Thoracic aorta (tissue), 2 donors: Measurements from ENCODE around the gene TMEM129. TPM values are rescaled to one million over a fixed set of nuclear protein-coding genes. Genes with fewer than 3 reads are reported as not detected.
A peak's percentile ranks its signal among the peaks of the same experiment; 100 is the strongest.
"Not testable (repeated sequence)": the region's sequence is repeated elsewhere in the genome, so short reads cannot be mapped to it uniquely, and the experiment has no call there.

Source experiments
- ATAC-seq: fragments of 150-250 bp; one replicate; pipeline ENCODE4 v1.8.0; 2017; ENCODE audit warnings: low read depth; ENCODE audit not compliant: insufficient number of reproducible peaks, low FRiP score
- DNase-seq: peaks from one replicate; pipeline ENCODE4 v3.0.0-alpha.2; 2020; ENCODE audit warnings: low spot score
- H3K27ac ChIP-seq, 2 donors: fragments of 200-600 bp; sonication (generic); 1 replicate in 1 of 2; 2 replicates in 1 of 2; pipeline ENCODE4 v1.5.1; 2016; ENCODE audit warnings: mild to moderate bottlenecking in 2 of 2, moderate library complexity in 2 of 2
- H3K27me3 ChIP-seq: fragments of 200-600 bp; sonication (generic); replicated peaks from 2 replicates; pipeline ENCODE4 v1.6.0; 2016; ENCODE audit warnings: mild to moderate bottlenecking; ENCODE audit not compliant: insufficient read depth
- H3K36me3 ChIP-seq: fragments of 200-600 bp; sonication (generic); one replicate; pipeline ENCODE4 v1.5.1; 2016
- H3K4me1 ChIP-seq, 2 donors: fragments of 200-600 bp; sonication (generic); 1 replicate in 1 of 2; 2 replicates in 1 of 2; pipeline versions ENCODE4 v1.5.1 to v1.6.0; 2016; ENCODE audit warnings: low read depth in 2 of 2, mild to moderate bottlenecking in 1 of 2; ENCODE audit not compliant: control insufficient read depth in 1 of 2
- H3K4me3 ChIP-seq: fragments of 200-600 bp; sonication (generic); 2 replicates; pipeline ENCODE4 v1.5.1; 2016; ENCODE audit warnings: mild to moderate bottlenecking
- H3K9me3 ChIP-seq: fragments of 200-600 bp; sonication (generic); 2 replicates; pipeline ENCODE4 v1.5.1; 2016
- CTCF ChIP-seq: fragments of 200-600 bp; sonication (generic); IDR thresholded peaks from one replicate; pipeline ENCODE4 v1.5.1; 2019; ENCODE audit warnings: antibody characterized with exemption
- total RNA-seq, 2 donors: library from RNA; depleted of rRNA; stranded (reverse); fragments of >200 nt; gene quantifications; one replicate each; pipeline versions ENCODE4 v1.1.0 to v1.2.3, GENCODE V29; 2016

Gene TMEM129
- total RNA-seq, 2 donors from 2014 or later = 58.1 to 104 TPM

- Histone ChIP-seq H3K4me3 (no peak overlapping the region), H3K9me3 (no peaks in the 10 kb centered on the region), H3K4me1 (peaks cover 3 to 10% of the 10 kb centered on the region in 2 donors), H3K27me3 (no peaks in the 10 kb centered on the region), H3K36me3 (no peaks in the 10 kb centered on the region), H3K27ac (no peak overlapping the region)
- DNase-seq = no peak
- no peak for TF ChIP-seq CTCF
- ATAC-seq = no peak
Observed at GRCh38 chr4:1705732-1706131, 15.4 kb downstream of the TMEM129 start.

GRCh38 chr4:1703867-1704266 lies 17.3 kb downstream of the TMEM129 start:
- DNase-seq (no peak), ATAC-seq (no peak)
- no peaks in the 10 kb centered on the region for H3K9me3 ChIP-seq
- H3K36me3 ChIP-seq = peaks cover 2% of the 10 kb centered on the region
- no peak overlapping the region for H3K4me3 ChIP-seq
- no peaks in the 10 kb centered on the region for H3K27me3 ChIP-seq
- no peak overlapping the region for H3K27ac ChIP-seq
- no peak for TF ChIP-seq CTCF
- H3K4me1 ChIP-seq = no peaks in the 10 kb centered on the region

GRCh38 chr4:1701671-1702070 lies 19.5 kb downstream of the TMEM129 start:
- not testable (repeated sequence) for H3K27ac ChIP-seq, H3K4me1 ChIP-seq, H3K9me3 ChIP-seq, ATAC-seq, H3K36me3 ChIP-seq, DNase-seq, H3K4me3 ChIP-seq, H3K27me3 ChIP-seq

GRCh38 chr4:1695913-1696312 lies 25.2 kb downstream of the TMEM129 start:
- DNase-seq (no peak), ATAC-seq (no peak)
- TF ChIP-seq CTCF = no peak
- no peaks in the 10 kb centered on the region for H3K9me3 ChIP-seq
- H3K27me3 ChIP-seq = no peaks in the 10 kb centered on the region
- no peaks in the 10 kb centered on the region for H3K4me1 ChIP-seq
- peaks cover 43% of the 10 kb centered on the region for H3K36me3 ChIP-seq
- no peak overlapping the region for H3K27ac ChIP-seq
- H3K4me3 ChIP-seq = no peak overlapping the region

- Histone ChIP-seq H3K4me3 (no peak overlapping the region), H3K4me1 (no peaks in the 10 kb centered on the region), H3K27ac (no peak overlapping the region), H3K9me3 (no peaks in the 10 kb centered on the region), H3K27me3 (no peaks in the 10 kb centered on the region), H3K36me3 (peaks cover 41% of the 10 kb centered on the region)
- no peak for ATAC-seq
- TF ChIP-seq CTCF = peak; percentile 90
- DNase-seq = no peak
Observed at GRCh38 chr4:1693131-1693896, 27.8 kb downstream of the TMEM129 start.
